Lung microvascular endothelial cell (primary cell): ENCODE data around the gene ZNF577. TPM values are rescaled to one million over a fixed set of nuclear protein-coding genes. Genes with fewer than 3 reads are reported as not detected.
A peak's percentile ranks its signal among the peaks of the same experiment; 100 is the strongest.

Experiments used
- DNase-seq, 2 donors: peaks; one replicate each; pipeline versions ENCODE4 v3.0.0 to v3.0.0-alpha.2; 2010; ENCODE audit warnings: low read depth in 2 of 2
- total RNA-seq: library from RNA; depleted of rRNA; stranded (reverse); fragments of >200 nt; gene quantifications from 2 replicates; pipeline ENCODE4 v1.2.1, GENCODE V29; 2014

Gene ZNF577
- total RNA-seq, 1 donor from 2014 or later = 2.6 TPM

GRCh38 chr19:51873097-51873496 lies 14.7 kb downstream of the ZNF577 start:
- DNase-seq = no peak

GRCh38 chr19:51861870-51862622 lies 25.7 kb downstream of the ZNF577 start:
- DNase-seq = no peak

- DNase-seq = no peak
These were observed 50.6 kb downstream of the ZNF577 start for GRCh38 chr19:51837145-51837544.

GRCh38 chr19:51830274-51830673 lies 57.5 kb downstream of the ZNF577 start:
- DNase-seq = peak; percentile 3 to 44

- DNase-seq = no peak
These were observed 63.3 kb downstream of the ZNF577 start for GRCh38 chr19:51824281-51825005.

GRCh38 chr19:51822946-51823345 lies 64.8 kb downstream of the ZNF577 start:
- no peak for DNase-seq

GRCh38 chr19:51822325-51822724 lies 65.4 kb downstream of the ZNF577 start:
- DNase-seq = no peak

GRCh38 chr19:51821921-51822320 lies 65.8 kb downstream of the ZNF577 start:
- DNase-seq = no peak

- no peak for DNase-seq
These were observed 66.3 kb downstream of the ZNF577 start for GRCh38 chr19:51821456-51821855.

Other genes starting within 250 kb of the ZNF577 start
- gene SIGLEC14, start 241.1 kb downstream of the ZNF577 start, total RNA-seq = not detected in 2 replicates
- gene SPACA6, start 194.6 kb downstream of the ZNF577 start, total RNA-seq = 3.9 and 7.7 TPM in 2 replicates
- 0.20 and 0.22 TPM in 2 replicates for gene HAS1, start 164.0 kb downstream of the ZNF577 start, total RNA-seq
- not detected in 2 replicates for gene FPR1, start 136.1 kb downstream of the ZNF577 start, total RNA-seq
- not detected in 2 replicates for gene FPR2, start 126.8 kb downstream of the ZNF577 start, total RNA-seq
- under 0.01 TPM in 2 replicates for gene FPR3, start 92.8 kb downstream of the ZNF577 start, total RNA-seq
- gene ZNF649, start 17.1 kb upstream of the ZNF577 start, total RNA-seq = 5.2 and 8.7 TPM in 2 replicates
- 6.8 and 8.9 TPM in 2 replicates for gene ZNF613, start 39.5 kb upstream of the ZNF577 start, total RNA-seq
- 6.5 and 9.9 TPM in 2 replicates for gene ZNF350, start 98.9 kb upstream of the ZNF577 start, total RNA-seq
- 5.0 and 7.7 TPM in 2 replicates for gene ZNF615, start 120.3 kb upstream of the ZNF577 start, total RNA-seq
- 7.0 and 7.5 TPM in 2 replicates for gene ZNF614, start 140.4 kb upstream of the ZNF577 start, total RNA-seq
- gene ZNF432, start 160.9 kb upstream of the ZNF577 start, total RNA-seq = 3.5 and 5.2 TPM in 2 replicates
- 6.1 and 12.9 TPM in 2 replicates for gene ZNF841, start 207.8 kb upstream of the ZNF577 start, total RNA-seq